D721Med (cell line): ENCODE measurements around the gene ARHGEF11.

Experiments used
- DNase-seq: peaks from one replicate; pipeline ENCODE4 v3.0.0; 2011; ENCODE audit warnings: low spot score; ENCODE audit not compliant: insufficient read length
- FAIRE-seq: peaks from 2 replicates; lab custom pipeline; 2011; peaks lifted over from hg19 to GRCh38; lab: Jason Lieb, UNC
- TF ChIP-seq, protein P1 (sequence below): IDR thresholded peaks from 2 replicates; pipeline ENCODE4 v1.5.1; 2012; ENCODE audit warnings: mild to moderate bottlenecking, control low read depth; ENCODE audit not compliant: insufficient read depth; ENCODE audit errors: missing control alignments

The ARHGEF11 gene

DNA sequence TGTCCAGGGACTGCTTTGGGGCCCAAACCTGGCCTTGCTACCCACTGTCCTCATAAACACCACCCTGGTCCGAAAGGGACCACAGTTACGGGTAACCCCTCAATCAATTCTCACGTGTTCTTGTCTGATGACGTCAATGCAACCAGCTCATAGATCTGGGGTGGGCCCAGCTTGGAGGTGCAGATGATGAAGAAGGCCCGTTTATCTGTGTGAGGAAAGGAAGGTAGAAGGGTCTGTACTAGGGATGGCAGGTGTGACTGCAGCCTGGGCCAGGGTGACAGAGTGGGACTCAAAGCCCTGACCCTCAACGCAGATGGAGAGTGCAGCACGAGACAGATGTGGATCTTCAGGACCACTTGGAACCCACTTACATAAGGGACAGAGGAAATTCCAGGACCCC lies 103.0 kb downstream of the ARHGEF11 start:
- TF ChIP-seq, protein P1, sequence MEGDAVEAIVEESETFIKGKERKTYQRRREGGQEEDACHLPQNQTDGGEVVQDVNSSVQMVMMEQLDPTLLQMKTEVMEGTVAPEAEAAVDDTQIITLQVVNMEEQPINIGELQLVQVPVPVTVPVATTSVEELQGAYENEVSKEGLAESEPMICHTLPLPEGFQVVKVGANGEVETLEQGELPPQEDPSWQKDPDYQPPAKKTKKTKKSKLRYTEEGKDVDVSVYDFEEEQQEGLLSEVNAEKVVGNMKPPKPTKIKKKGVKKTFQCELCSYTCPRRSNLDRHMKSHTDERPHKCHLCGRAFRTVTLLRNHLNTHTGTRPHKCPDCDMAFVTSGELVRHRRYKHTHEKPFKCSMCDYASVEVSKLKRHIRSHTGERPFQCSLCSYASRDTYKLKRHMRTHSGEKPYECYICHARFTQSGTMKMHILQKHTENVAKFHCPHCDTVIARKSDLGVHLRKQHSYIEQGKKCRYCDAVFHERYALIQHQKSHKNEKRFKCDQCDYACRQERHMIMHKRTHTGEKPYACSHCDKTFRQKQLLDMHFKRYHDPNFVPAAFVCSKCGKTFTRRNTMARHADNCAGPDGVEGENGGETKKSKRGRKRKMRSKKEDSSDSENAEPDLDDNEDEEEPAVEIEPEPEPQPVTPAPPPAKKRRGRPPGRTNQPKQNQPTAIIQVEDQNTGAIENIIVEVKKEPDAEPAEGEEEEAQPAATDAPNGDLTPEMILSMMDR: no peak
- no peak for DNase-seq
- no peak for FAIRE-seq

DNA sequence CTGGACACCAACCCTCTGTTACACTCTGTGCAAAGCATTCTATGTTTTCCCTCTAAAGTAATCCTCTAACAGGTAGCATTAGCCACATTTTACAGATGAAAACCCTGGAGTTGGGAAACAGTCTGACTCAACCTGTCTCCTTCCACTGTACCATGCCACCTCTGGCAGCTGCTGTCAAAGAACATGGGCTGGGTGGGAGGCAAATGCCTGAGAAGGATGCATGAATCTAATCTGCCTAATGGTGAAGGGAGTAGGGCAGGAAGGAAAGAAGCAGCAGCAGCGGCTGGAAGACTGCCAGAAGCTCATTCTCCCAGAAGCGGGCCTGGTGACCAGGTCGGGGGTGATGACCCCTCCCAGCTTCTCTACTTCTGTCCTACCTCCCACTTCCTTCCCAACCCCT lies 103.4 kb downstream of the ARHGEF11 start:
- FAIRE-seq (no peak), DNase-seq (no peak)
- TF ChIP-seq, protein P1: no peak

DNA sequence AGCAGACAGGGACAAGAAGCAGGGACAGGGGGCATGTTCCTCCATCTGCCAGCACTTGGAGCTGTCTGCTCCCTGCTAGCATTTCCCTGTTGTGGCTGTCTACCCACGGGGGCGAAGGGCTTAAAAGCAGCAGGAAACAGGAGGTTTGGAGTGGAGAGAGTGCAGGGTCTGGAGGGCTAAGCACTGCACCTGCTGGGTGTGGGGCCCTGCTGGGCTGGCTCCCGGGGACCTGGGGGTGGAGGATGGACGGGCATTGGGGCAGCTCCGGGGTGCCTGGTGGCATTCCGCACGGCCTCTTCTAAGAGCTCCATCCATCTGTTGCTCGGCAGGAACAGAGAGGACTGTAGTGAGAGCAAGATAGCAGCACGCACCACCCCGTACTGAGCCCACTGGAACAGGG lies 103.9 kb downstream of the ARHGEF11 start:
- FAIRE-seq (no peak), DNase-seq (no peak)
- TF ChIP-seq, protein P1: no peak

DNA sequence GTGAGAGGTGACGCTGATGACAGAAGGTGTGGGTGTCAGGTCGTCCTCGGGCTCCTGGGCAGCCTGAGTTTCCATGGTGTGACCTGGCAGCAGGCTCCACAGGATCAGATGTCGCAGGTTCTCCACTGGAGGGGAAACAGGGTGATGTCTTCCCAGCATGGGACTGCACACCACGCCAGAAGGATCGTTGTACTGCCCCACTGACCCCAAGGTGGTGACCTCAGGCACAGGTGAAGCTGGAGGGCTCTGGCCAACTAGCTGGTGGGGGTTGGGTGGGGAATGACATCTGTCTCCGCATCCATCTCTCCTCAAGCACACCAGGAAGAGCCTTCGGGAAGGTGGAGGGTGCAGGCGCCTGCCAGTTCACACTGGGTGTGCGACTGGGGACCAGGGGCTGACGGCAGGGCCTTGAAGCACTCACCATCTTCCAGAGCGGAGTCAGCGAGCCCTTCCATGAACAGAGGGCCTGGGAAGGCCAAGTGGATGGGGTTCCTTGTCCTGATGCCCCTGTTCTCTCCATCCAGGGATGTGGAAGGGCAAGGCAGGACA lies 105.7 kb downstream of the ARHGEF11 start:
- no peak for DNase-seq
- TF ChIP-seq, protein P1: no peak
- no peak for FAIRE-seq

DNA sequence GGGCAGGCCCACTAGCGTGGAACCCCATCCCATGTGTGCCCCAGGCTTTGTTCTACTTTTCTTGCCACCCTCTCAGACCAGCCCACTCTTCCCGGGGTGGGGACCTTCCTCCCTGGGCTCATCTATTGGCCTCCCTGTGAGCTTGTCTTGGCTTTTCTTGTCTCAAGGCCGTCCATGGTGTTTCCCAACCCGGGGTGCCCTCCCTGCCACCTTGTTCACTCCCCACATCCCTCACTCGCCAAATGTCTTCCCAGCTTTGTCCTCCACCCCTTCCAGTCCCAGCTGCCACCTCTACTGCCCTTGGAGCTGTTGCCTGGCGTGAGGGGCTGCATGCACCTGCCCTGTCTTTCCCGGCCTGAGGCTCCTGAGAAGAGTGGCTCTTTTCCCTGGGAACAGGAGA lies 106.7 kb downstream of the ARHGEF11 start:
- TF ChIP-seq, protein P1: no peak
- no peak for FAIRE-seq
- no peak for DNase-seq

DNA sequence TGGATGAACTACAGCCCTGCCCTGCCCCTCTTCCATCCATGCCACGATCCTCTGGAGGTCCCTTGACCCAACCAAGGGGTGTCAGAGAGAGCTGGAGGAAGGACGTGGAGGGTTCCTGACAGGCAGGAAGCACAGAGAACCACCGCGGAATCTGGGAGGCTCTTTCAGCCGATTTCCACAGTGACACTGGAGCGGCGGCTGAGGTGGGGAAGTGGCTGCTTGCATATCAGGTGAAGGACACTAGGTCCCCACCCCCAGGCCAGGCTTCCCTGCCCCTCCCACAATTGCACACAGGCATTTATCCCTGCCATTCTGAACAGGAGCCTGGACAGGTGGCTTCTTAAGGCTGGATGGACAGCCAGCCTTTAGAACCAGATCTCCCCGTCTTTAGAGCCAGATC lies 107.7 kb downstream of the ARHGEF11 start:
- DNase-seq: no peak
- TF ChIP-seq, protein P1: no peak
- FAIRE-seq: no peak

DNA sequence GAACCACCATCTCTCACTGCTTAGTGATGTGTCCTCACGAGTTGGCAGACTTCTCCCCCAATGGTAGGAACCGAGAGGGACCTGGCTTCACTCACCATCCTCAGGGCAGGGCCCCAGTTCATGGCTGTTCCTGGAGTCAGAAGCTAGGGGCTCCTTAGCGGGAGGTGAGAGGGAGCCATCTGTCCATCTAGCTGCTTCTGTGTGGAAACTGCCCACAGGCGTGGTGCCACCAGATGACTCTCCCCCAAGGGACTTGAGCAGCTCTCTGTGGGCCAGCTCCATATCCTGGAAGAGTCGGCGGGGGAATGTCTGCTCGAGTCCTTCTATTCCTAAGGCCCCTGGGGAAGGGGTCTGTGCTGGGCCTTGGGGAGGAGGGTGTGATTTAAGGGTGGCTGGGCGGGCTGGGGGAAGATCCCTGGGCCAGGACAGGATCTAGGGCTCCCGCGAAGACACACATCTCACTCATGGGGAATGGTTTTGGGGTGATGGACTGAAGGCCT lies 108.8 kb downstream of the ARHGEF11 start:
- FAIRE-seq: no peak

More for the DNA sequence above, 108.8 kb downstream of the ARHGEF11 start:
- no peak for DNase-seq
- TF ChIP-seq, protein P1: no peak
